HepG2 (cell line): ENCODE data around the gene NUP85. TPM values are rescaled to one million over a fixed set of nuclear protein-coding genes. Genes with fewer than 3 reads are reported as not detected.

Source experiments
- ATF1 ChIP-seq: IDR thresholded peaks from 2 replicates; pipeline ENCODE4 v1.6.1; 2016; ENCODE audit warnings: mild to moderate bottlenecking, control low read depth
- BORCS8-MEF2B ChIP-seq: sonication (generic); formaldehyde crosslinking; IDR thresholded peaks from 2 replicates; pipeline ENCODE4 v1.8.0; 2022; ENCODE audit warnings: mild to moderate bottlenecking, missing genetic modification reagents
- CBX5 ChIP-seq: sonication (generic); formaldehyde crosslinking; IDR thresholded peaks from 2 replicates; pipeline ENCODE4 v1.4.0; 2020; ENCODE audit warnings: missing genetic modification reagents, borderline replicate concordance
- EED ChIP-seq: sonication (generic); formaldehyde crosslinking; IDR thresholded peaks from 2 replicates; pipeline ENCODE4 v1.5.0; 2020; ENCODE audit warnings: mild to moderate bottlenecking, missing genetic modification reagents
- GFI1 ChIP-seq: sonication (generic); formaldehyde crosslinking; IDR thresholded peaks from 2 replicates; pipeline ENCODE4 v1.5.0; 2020; ENCODE audit warnings: missing genetic modification reagents, mild to moderate bottlenecking, borderline replicate concordance
- HNF1A ChIP-seq, 2 experiments: sonication (generic) in 1 of 2; formaldehyde crosslinking in 1 of 2; IDR thresholded peaks; 2 replicates each; pipeline versions ENCODE4 v1.4.0 to v1.6.1; 2016 to 2020; ENCODE audit warnings: borderline replicate concordance in 1 of 2, low read depth in 1 of 2, mild to moderate bottlenecking in 1 of 2, missing genetic modification reagents in 1 of 2
- NCOA5 ChIP-seq: sonication (generic); formaldehyde crosslinking; IDR thresholded peaks from 2 replicates; pipeline ENCODE4 v1.4.0; 2020; ENCODE audit warnings: missing genetic modification reagents
- NRL ChIP-seq: sonication (generic); formaldehyde crosslinking; IDR thresholded peaks from 2 replicates; pipeline ENCODE4 v1.5.0; 2020; ENCODE audit warnings: missing genetic modification reagents, mild to moderate bottlenecking, moderate library complexity, borderline replicate concordance
- SRSF4 ChIP-seq: fragments of 200-400 bp; formaldehyde crosslinking; IDR thresholded peaks from one replicate; pipeline ENCODE4 v1.6.1; 2018; ENCODE audit warnings: mild to moderate bottlenecking, low read depth, low read length, moderate library complexity; ENCODE audit not compliant: poor library complexity, severe bottlenecking
- STAT5B ChIP-seq: sonication (generic); formaldehyde crosslinking; IDR thresholded peaks from 2 replicates; pipeline ENCODE4 v1.4.0; 2020; ENCODE audit warnings: missing genetic modification reagents
- TARDBP ChIP-seq: sonication (generic); formaldehyde crosslinking; IDR thresholded peaks from 2 replicates; pipeline ENCODE4 v1.8.0; 2022; ENCODE audit warnings: mild to moderate bottlenecking, missing genetic modification reagents
- YY1 ChIP-seq: IDR thresholded peaks from 2 replicates; pipeline ENCODE4 v1.6.1; 2011; ENCODE audit warnings: low read length, low read depth, moderate library complexity, mild to moderate bottlenecking; ENCODE audit not compliant: insufficient read depth, insufficient replicate concordance
- ZFP36L2 ChIP-seq: sonication (generic); formaldehyde crosslinking; IDR thresholded peaks from 2 replicates; pipeline ENCODE4 v1.4.0; 2020; ENCODE audit warnings: missing genetic modification reagents
- ZKSCAN1 ChIP-seq: fragments of 150-350 bp; IDR thresholded peaks from 2 replicates; pipeline ENCODE4 v1.6.1; 2014; ENCODE audit warnings: low read length
- ZNF251 ChIP-seq: sonication (generic); formaldehyde crosslinking; IDR thresholded peaks from 2 replicates; pipeline ENCODE4 v1.9.0; 2021; ENCODE audit warnings: mild to moderate bottlenecking, missing genetic modification reagents
- ZNF280D ChIP-seq: sonication (generic); formaldehyde crosslinking; IDR thresholded peaks from 2 replicates; pipeline ENCODE4 v1.5.1; 2020; ENCODE audit warnings: mild to moderate bottlenecking, missing genetic modification reagents
- ZNF317 ChIP-seq: sonication (generic); formaldehyde crosslinking; IDR thresholded peaks from 2 replicates; pipeline ENCODE4 v1.5.0; 2020; ENCODE audit warnings: mild to moderate bottlenecking, missing genetic modification reagents
- ZNF501 ChIP-seq: sonication (generic); formaldehyde crosslinking; IDR thresholded peaks from 2 replicates; pipeline ENCODE4 v1.5.1; 2020; ENCODE audit warnings: mild to moderate bottlenecking, moderate library complexity, missing genetic modification reagents
- ZNF7 ChIP-seq: IDR thresholded peaks from 2 replicates; pipeline ENCODE4 v1.6.1; 2016; ENCODE audit warnings: missing biosample characterization, missing genetic modification reagents
- ZNF703 ChIP-seq: sonication (generic); formaldehyde crosslinking; IDR thresholded peaks from 2 replicates; pipeline ENCODE4 v1.5.1; 2020; ENCODE audit warnings: missing genetic modification reagents, mild to moderate bottlenecking, moderate library complexity, borderline replicate concordance
- ZNF770 ChIP-seq: sonication (generic); formaldehyde crosslinking; IDR thresholded peaks from 2 replicates; pipeline ENCODE4 v1.5.0; 2020; ENCODE audit warnings: mild to moderate bottlenecking, missing genetic modification reagents
- ZNF816 ChIP-seq: sonication (generic); formaldehyde crosslinking; IDR thresholded peaks from 2 replicates; pipeline ENCODE4 v1.8.0; 2022; ENCODE audit warnings: missing genetic modification reagents, mild to moderate bottlenecking, borderline replicate concordance
- polyA plus RNA-seq, 8 experiments: library from polyadenylated mRNA; depleted of rRNA in 3 of 8; stranded (reverse) in 7 of 8; unstranded in 1 of 8; fragments of >200 nt; fragmentation: Illumina TruSeq in 4 of 8; extraction: Trizol in 4 of 8; gene quantifications; 2 replicates each; pipeline versions ENCODE4 v1.2.1 to v1.2.3, GENCODE V29; 2011 to 2016; ENCODE audit warnings: low read depth in 4 of 8, missing spikeins in 1 of 8, mixed read lengths in 1 of 8; ENCODE audit not compliant: insufficient read depth in 1 of 8
- total RNA-seq, 5 experiments: library from RNA; depleted of rRNA; stranded (reverse); fragments of >200 nt; fragmentation: Illumina TruSeq; extraction: Trizol; gene quantifications; 2 replicates each; pipeline ENCODE4 v1.2.3, GENCODE V29; 2016; ENCODE audit warnings: low read depth in 1 of 5

The NUP85 gene
- total and polyA plus RNA-seq, 2 of the 13 experiments (the other 11 are each of a cell fraction or from before 2014, with no cell fraction given): 89.1 to 124 TPM

GRCh38 chr17:75182319-75182568, 23.2 kb upstream of the NUP85 start (continued):
- TF ChIP-seq ZNF703 (CRISPR knock-in tag) (peak; percentile 38; the same call in 1 of the 2 replicates), ZNF280D (CRISPR knock-in tag) (peak; percentile 14; the same call in 1 of the 2 replicates), GFI1 (CRISPR knock-in tag) (0 out of 2 replicates have a peak, but pooled peaks have one; percentile 25), SRSF4 (peak; percentile 14), ZNF7 (CRISPR knock-in tag) (no peak), ZNF770 (0 out of 2 replicates have a peak, but pooled peaks have one; percentile 31), BORCS8-MEF2B (CRISPR knock-in tag) (peak; percentile 34), ZFP36L2 (no peak), NRL (no peak), ZNF317 (CRISPR knock-in tag) (0 out of 2 replicates have a peak, but pooled peaks have one; percentile 5), ZNF501 (CRISPR knock-in tag) (peak; percentile 82), CBX5 (CRISPR knock-in tag) (no peak), EED (CRISPR knock-in tag) (no peak; the same call in 1 of the 2 replicates), ZKSCAN1 (no peak), HNF1A (IDR thresholded peaks at IDR 0.05; ENCODE audit: low read depth) (no peak), HNF1A (CRISPR knock-in tag; IDR thresholded peaks at IDR 0.05; ENCODE audit: borderline replicate concordance) (no peak), STAT5B (CRISPR knock-in tag) (no peak), TARDBP (CRISPR knock-in tag) (peak; percentile 3; the same call in 1 of the 2 replicates), YY1 (no peak), ZNF251 (no peak), NCOA5 (CRISPR knock-in tag) (no peak), ZNF816 (peak; percentile 68; the same call in 1 of the 2 replicates), ATF1 (no peak)
